Activated naive CD4-positive, alpha-beta T cell treated with anti-CD3 and anti-CD28 coated beads for 36 hours (primary cell): ENCODE data around the gene RAB20. TPM values are rescaled to one million over a fixed set of nuclear protein-coding genes. Genes with fewer than 3 reads are reported as not detected.

Experiments used
- CTCF ChIA-PET: fragments of 350-600 bp; sonication (Branson Sonifier 250); formaldehyde crosslinking; loops from one replicate; lab custom pipeline; 2021; ENCODE audit warnings: antibody characterized with exemption; lab: Charles Lee
- DNase-seq: peaks from one replicate; pipeline ENCODE4 v3.0.0-alpha.2; 2020
- H3K27ac Mint-ChIP-seq: one replicate; pipeline ENCODE4 v1.8.0; 2021; ENCODE audit warnings: mild to moderate bottlenecking, mixed read lengths
- H3K27me3 Mint-ChIP-seq: one replicate; pipeline ENCODE4 v1.8.0; 2021; ENCODE audit warnings: low read depth, mixed read lengths
- H3K36me3 Mint-ChIP-seq: one replicate; pipeline ENCODE4 v1.8.0; 2021; ENCODE audit warnings: low read depth, mixed read lengths
- H3K4me1 Mint-ChIP-seq: one replicate; pipeline ENCODE4 v1.8.0; 2021; ENCODE audit warnings: low read depth, mixed read lengths
- H3K4me3 Mint-ChIP-seq: one replicate; pipeline ENCODE4 v1.8.0; 2021; ENCODE audit warnings: mild to moderate bottlenecking, moderate library complexity, mixed read lengths
- H3K9me3 Mint-ChIP-seq: one replicate; pipeline ENCODE4 v1.8.0; 2021; ENCODE audit warnings: mixed read lengths
- intact Hi-C: fragments of 100-400 bp; cut with micrococcal nuclease; formaldehyde crosslinking; loops from one replicate; pipeline ENCODE4 v1.15.1; 2023
- total RNA-seq, 2 experiments: library from RNA; stranded (reverse); gene quantifications; one replicate each; pipeline ENCODE4 v1.2.3, GENCODE V29; 2021

The RAB20 gene
- total RNA-seq, 2 experiments from 2014 or later, result 1.4 to 1.5 TPM

DNA sequence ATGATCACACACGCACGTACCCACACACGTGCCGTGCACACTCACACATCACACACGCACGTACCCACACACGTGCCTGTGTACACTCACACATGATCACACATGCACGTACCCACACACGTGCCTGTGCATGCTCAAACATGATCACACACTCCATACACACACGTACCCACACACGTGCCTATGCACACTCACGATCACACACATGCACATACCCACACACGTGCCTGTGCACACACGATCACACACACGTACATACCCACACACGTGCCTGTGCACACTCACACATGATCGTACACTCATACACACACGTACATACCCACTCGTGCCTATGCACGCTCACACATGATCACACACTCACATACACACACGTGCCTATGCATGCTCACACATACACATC, 86.8 kb downstream of the RAB20 start:
- DNase-seq, result no peak
- Mint-ChIP-seq H3K27ac (no peak overlapping the region), H3K9me3 (no peaks in the 10 kb centered on the region), H3K4me3 (no peak overlapping the region), H3K4me1 (no peaks in the 10 kb centered on the region), H3K36me3 (no peaks in the 10 kb centered on the region), H3K27me3 (peaks cover 12% of the 10 kb centered on the region)
- intact Hi-C loops, result no loop called here
- CTCF ChIA-PET, result no interaction called here

Other genes starting within 250 kb of the RAB20 start
- 10 to 100 TPM; 20.8 to 23.3 TPM for gene NAXD, start 53.8 kb upstream of the RAB20 start, total RNA-seq
- gene CARS2, start 144.4 kb upstream of the RAB20 start, total RNA-seq, result 10 to 100 TPM; 42.4 to 44.2 TPM
- gene ING1, start 152.0 kb upstream of the RAB20 start, total RNA-seq, result 10 to 100 TPM; 14.6 to 15.0 TPM